Measurements from ENCODE around the gene CCPG1.

CCPG1 gene

GRCh38 chr15:55366981-55367380, 41.2 kb downstream of the CCPG1 start:
- no peak for TF ChIP-seq ZFX (IDR thresholded peaks at IDR 0.05)
- TF ChIP-seq CTCF (conservative IDR thresholded peaks at IDR 0.05): no peak
- no peak overlapping the region for H3K27ac ChIP-seq

GRCh38 chr15:55362641-55363040, 45.5 kb downstream of the CCPG1 start:
- H3K27ac ChIP-seq: no peak overlapping the region
- TF ChIP-seq CTCF (conservative IDR thresholded peaks at IDR 0.05) (no peak), ZFX (IDR thresholded peaks at IDR 0.05) (no peak)

GRCh38 chr15:55361048-55361447, 47.1 kb downstream of the CCPG1 start:
- H3K27ac ChIP-seq: no peak overlapping the region
- TF ChIP-seq CTCF (conservative IDR thresholded peaks at IDR 0.05) (no peak), ZFX (IDR thresholded peaks at IDR 0.05) (no peak)

GRCh38 chr15:55360256-55360655, 47.9 kb downstream of the CCPG1 start:
- TF ChIP-seq ZFX (IDR thresholded peaks at IDR 0.05) (no peak), CTCF (conservative IDR thresholded peaks at IDR 0.05) (no peak)
- H3K27ac ChIP-seq: no peak overlapping the region

GRCh38 chr15:55358471-55358870, 49.7 kb downstream of the CCPG1 start:
- no peak for TF ChIP-seq ZFX (IDR thresholded peaks at IDR 0.05)
- H3K27ac ChIP-seq: no peak overlapping the region

GRCh38 chr15:55357774-55358173, 50.4 kb downstream of the CCPG1 start:
- TF ChIP-seq CTCF (conservative IDR thresholded peaks at IDR 0.05) (no peak), ZFX (IDR thresholded peaks at IDR 0.05) (no peak)
- no peak overlapping the region for H3K27ac ChIP-seq

GRCh38 chr15:55356985-55357585, 51.1 kb downstream of the CCPG1 start:
- TF ChIP-seq CTCF (conservative IDR thresholded peaks at IDR 0.05) (no peak), ZFX (IDR thresholded peaks at IDR 0.05) (no peak)
- no peak overlapping the region for H3K27ac ChIP-seq

- TF ChIP-seq ZFX (IDR thresholded peaks at IDR 0.05) (no peak), CTCF (conservative IDR thresholded peaks at IDR 0.05) (no peak)
- H3K27ac ChIP-seq: no peak overlapping the region
Measured at GRCh38 chr15:55353025-55353424, 55.1 kb downstream of the CCPG1 start.

Data from C4-2B (cell line).